ENCODE results near the gene SLC39A11.

- no peak for TF ChIP-seq EZH2 (IDR thresholded peaks at IDR 0.05; ENCODE audit: borderline replicate concordance, insufficient read depth, low read length, poor library complexity, severe bottlenecking)
- TF ChIP-seq CTCF (IDR thresholded peaks at IDR 0.05; ENCODE audit: poor library complexity, severe bottlenecking): no peak
- TF ChIP-seq TAF1 (IDR thresholded peaks at IDR 0.05; ENCODE audit: low read depth): no peak
- no peak for TF ChIP-seq MXI1 (conservative IDR thresholded peaks at IDR 0.05; ENCODE audit: poor library complexity, severe bottlenecking)
Measured at GRCh38 chr17:72988451-72988850, 104.0 kb downstream of the SLC39A11 start.
